HCT116 (cell line): ENCODE results near the gene BICRAL.

Source experiments
- CTCF ChIP-seq, 3 experiments: fragments of 200-600 bp in 1 of 3; sonication (generic) in 1 of 3; IDR thresholded peaks in 2 of 3; conservative IDR thresholded peaks in 1 of 3; 2 replicates each; pipeline ENCODE4 v1.5.1; 2012 to 2017; ENCODE audit warnings: low read depth in 2 of 3, low read length in 2 of 3, antibody characterized with exemption in 1 of 3, borderline replicate concordance in 1 of 3, control low read depth in 1 of 3, mild to moderate bottlenecking in 1 of 3, mixed read lengths in 1 of 3, mixed run types in 1 of 3, moderate library complexity in 1 of 3; ENCODE audit not compliant: insufficient read depth in 1 of 3
- EZH2 ChIP-seq: fragments of 200-600 bp; sonication (generic); IDR thresholded peaks from 2 replicates; pipeline ENCODE4 v1.6.1; 2017; ENCODE audit warnings: antibody characterized with exemption, mixed run types
- EZH2phosphoT487 ChIP-seq: fragments of 200-600 bp; IDR thresholded peaks from 2 replicates; pipeline ENCODE4 v1.6.1; 2018; ENCODE audit warnings: antibody characterized with exemption, borderline replicate concordance
- MAX ChIP-seq: IDR thresholded peaks from 2 replicates; pipeline ENCODE4 v1.6.1; 2012
- POLR2A ChIP-seq: IDR thresholded peaks from 2 replicates; pipeline ENCODE4 v1.7.0; 2011; ENCODE audit warnings: borderline replicate concordance; ENCODE audit not compliant: insufficient read depth, insufficient read length; ENCODE audit errors: extremely low read depth
- RAD21 ChIP-seq: IDR thresholded peaks from 2 replicates; pipeline ENCODE4 v1.6.1; 2012; ENCODE audit warnings: low read depth, mild to moderate bottlenecking
- TCF7L2 ChIP-seq: IDR thresholded peaks from 2 replicates; pipeline ENCODE4 v1.7.0; 2011; ENCODE audit warnings: borderline replicate concordance, inconsistent platforms; ENCODE audit not compliant: insufficient read depth, insufficient read length; ENCODE audit errors: extremely low read depth
- YY1 ChIP-seq: IDR thresholded peaks from 2 replicates; pipeline ENCODE4 v1.6.1; 2011; ENCODE audit warnings: low read length, low read depth, moderate library complexity, mild to moderate bottlenecking; ENCODE audit not compliant: insufficient replicate concordance; ENCODE audit errors: extremely low read depth
- ZFX ChIP-seq: fragments of 450-650 bp; IDR thresholded peaks from 2 replicates; pipeline ENCODE4 v1.6.1; 2017
- TF ChIP-seq, protein P1 (sequence below): IDR thresholded peaks from 2 replicates; pipeline ENCODE4 v1.6.1; 2012; ENCODE audit warnings: low read depth

GRCh38 chr6:42805297-42805861, 23.5 kb downstream of the BICRAL start:
- TF ChIP-seq RAD21 (no peak), EZH2 (no peak), CTCF (IDR thresholded peaks at IDR 0.05 in 2 of 3, conservative IDR thresholded peaks at IDR 0.05 in 1 of 3; ENCODE audit: borderline replicate concordance in 1 of 3, insufficient read depth in 1 of 3, low read depth in 2 of 3, low read length in 2 of 3) (no peak), EZH2phosphoT487 (no peak), MAX (no peak), ZFX (no peak), POLR2A (no peak), YY1 (no peak), TCF7L2 (no peak)
- TF ChIP-seq, protein P1, sequence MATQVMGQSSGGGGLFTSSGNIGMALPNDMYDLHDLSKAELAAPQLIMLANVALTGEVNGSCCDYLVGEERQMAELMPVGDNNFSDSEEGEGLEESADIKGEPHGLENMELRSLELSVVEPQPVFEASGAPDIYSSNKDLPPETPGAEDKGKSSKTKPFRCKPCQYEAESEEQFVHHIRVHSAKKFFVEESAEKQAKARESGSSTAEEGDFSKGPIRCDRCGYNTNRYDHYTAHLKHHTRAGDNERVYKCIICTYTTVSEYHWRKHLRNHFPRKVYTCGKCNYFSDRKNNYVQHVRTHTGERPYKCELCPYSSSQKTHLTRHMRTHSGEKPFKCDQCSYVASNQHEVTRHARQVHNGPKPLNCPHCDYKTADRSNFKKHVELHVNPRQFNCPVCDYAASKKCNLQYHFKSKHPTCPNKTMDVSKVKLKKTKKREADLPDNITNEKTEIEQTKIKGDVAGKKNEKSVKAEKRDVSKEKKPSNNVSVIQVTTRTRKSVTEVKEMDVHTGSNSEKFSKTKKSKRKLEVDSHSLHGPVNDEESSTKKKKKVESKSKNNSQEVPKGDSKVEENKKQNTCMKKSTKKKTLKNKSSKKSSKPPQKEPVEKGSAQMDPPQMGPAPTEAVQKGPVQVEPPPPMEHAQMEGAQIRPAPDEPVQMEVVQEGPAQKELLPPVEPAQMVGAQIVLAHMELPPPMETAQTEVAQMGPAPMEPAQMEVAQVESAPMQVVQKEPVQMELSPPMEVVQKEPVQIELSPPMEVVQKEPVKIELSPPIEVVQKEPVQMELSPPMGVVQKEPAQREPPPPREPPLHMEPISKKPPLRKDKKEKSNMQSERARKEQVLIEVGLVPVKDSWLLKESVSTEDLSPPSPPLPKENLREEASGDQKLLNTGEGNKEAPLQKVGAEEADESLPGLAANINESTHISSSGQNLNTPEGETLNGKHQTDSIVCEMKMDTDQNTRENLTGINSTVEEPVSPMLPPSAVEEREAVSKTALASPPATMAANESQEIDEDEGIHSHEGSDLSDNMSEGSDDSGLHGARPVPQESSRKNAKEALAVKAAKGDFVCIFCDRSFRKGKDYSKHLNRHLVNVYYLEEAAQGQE: no peak
